GM12872 (cell line): ENCODE measurements around the gene STX1B.

ENCODE experiments used
- TF ChIP-seq, protein P1 (sequence below): IDR thresholded peaks from 3 replicates; pipeline ENCODE4 v1.5.1; 2011; ENCODE audit warnings: low read depth, mild to moderate bottlenecking, low read length, moderate library complexity; ENCODE audit not compliant: insufficient read depth

STX1B gene

DNA sequence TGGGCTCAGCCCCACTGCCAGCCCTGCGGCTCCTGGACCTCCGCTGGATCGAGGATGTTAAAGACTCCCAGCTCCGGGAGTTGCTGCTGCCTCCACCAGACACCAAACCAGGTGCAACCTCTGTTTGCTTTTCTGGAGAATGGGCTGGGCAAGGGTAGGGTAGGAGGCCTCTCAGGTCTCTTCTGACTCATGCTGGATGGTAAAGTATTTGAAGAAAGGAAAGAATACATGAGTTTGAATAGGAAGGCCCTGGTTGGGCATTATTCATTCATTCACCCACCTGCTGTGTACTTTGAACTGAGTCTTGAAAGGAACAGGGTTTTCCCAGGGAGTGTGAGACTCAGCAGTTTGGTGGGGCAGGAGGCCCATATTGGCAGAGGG lies 68.0 kb downstream of the STX1B start:
- TF ChIP-seq, protein P1, sequence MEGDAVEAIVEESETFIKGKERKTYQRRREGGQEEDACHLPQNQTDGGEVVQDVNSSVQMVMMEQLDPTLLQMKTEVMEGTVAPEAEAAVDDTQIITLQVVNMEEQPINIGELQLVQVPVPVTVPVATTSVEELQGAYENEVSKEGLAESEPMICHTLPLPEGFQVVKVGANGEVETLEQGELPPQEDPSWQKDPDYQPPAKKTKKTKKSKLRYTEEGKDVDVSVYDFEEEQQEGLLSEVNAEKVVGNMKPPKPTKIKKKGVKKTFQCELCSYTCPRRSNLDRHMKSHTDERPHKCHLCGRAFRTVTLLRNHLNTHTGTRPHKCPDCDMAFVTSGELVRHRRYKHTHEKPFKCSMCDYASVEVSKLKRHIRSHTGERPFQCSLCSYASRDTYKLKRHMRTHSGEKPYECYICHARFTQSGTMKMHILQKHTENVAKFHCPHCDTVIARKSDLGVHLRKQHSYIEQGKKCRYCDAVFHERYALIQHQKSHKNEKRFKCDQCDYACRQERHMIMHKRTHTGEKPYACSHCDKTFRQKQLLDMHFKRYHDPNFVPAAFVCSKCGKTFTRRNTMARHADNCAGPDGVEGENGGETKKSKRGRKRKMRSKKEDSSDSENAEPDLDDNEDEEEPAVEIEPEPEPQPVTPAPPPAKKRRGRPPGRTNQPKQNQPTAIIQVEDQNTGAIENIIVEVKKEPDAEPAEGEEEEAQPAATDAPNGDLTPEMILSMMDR, result no peak

DNA sequence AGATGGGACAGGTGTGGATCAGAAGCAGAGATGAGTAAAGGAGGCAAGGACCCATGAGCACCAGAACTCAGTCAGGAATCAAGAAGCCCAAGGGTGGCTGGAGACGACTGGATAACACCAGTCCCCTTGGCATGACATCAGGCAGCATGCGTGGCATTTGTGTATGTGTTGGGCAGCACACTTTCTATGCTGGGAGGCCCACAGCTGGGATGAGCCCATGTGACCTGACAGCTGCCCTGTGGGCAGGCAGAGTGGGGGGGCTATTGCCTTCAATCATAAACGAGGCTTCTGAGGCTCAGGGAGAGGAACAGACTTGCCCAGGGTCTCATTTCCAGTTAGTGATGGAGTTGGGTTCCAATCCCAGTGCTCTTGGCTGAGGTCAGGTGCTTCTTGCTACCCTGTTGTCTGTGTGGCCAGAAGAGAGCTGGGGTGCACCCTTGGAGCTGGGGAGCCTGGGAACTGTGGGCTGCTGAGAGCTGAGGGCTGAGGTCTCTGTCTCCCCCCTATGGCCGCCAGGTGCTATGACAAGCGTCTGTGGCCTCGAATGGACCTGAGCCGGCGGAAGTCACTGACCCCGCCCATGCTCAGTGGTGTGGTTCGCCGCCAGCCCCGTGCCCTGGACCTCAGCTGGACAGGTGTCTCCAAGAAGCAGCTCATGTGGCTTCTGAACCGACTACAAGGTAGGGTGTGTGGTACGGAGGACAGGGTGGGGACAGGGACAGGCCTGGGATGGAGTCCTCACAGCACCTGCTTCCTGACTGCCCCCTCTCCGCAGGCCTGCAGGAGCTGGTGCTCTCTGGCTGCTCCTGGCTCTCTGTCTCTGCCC lies 68.6 kb downstream of the STX1B start:
- TF ChIP-seq, protein P1, result peak; percentile 99
